HG03175 (cell line): ENCODE measurements around the gene TCOF1.

ENCODE experiments used
- ATAC-seq: cut with Tn5 transposase; IDR thresholded peaks from one replicate; pipeline ENCODE4 v1.9.1; 2021; ENCODE audit warnings: mild to moderate bottlenecking, moderate library complexity; ENCODE audit not compliant: unreplicated experiment

Gene TCOF1

GRCh38 chr5:150322202-150322601 lies 35.3 kb upstream of the TCOF1 start:
- ATAC-seq: no peak

- no peak for ATAC-seq
Measured at GRCh38 chr5:150323092-150323491, 34.4 kb upstream of the TCOF1 start.

- ATAC-seq: no peak
Measured at GRCh38 chr5:150323819-150324218, 33.7 kb upstream of the TCOF1 start.

GRCh38 chr5:150325426-150325825 lies 32.1 kb upstream of the TCOF1 start:
- no peak for ATAC-seq

- no peak for ATAC-seq
Measured at GRCh38 chr5:150326707-150327106, 30.8 kb upstream of the TCOF1 start.

- no peak for ATAC-seq
Measured at GRCh38 chr5:150327139-150327538, 30.4 kb upstream of the TCOF1 start.

- no peak for ATAC-seq
Measured at GRCh38 chr5:150328515-150328914, 29.0 kb upstream of the TCOF1 start.

GRCh38 chr5:150329038-150329437 lies 28.5 kb upstream of the TCOF1 start:
- no peak for ATAC-seq

- ATAC-seq: no peak
Measured at GRCh38 chr5:150329881-150330876, 27.3 kb upstream of the TCOF1 start.

GRCh38 chr5:150333400-150333799 lies 24.1 kb upstream of the TCOF1 start:
- ATAC-seq: no peak

GRCh38 chr5:150335778-150336177 lies 21.7 kb upstream of the TCOF1 start:
- ATAC-seq: no peak

- no peak for ATAC-seq
Measured at GRCh38 chr5:150338546-150338945, 19.0 kb upstream of the TCOF1 start.

GRCh38 chr5:150339165-150339564 lies 18.3 kb upstream of the TCOF1 start:
- ATAC-seq: no peak

GRCh38 chr5:150339841-150340240 lies 17.7 kb upstream of the TCOF1 start:
- ATAC-seq: no peak

GRCh38 chr5:150340614-150341255 lies 16.8 kb upstream of the TCOF1 start:
- ATAC-seq: no peak

- no peak for ATAC-seq
Measured at GRCh38 chr5:150341331-150341730, 16.2 kb upstream of the TCOF1 start.

GRCh38 chr5:150341989-150342388 lies 15.5 kb upstream of the TCOF1 start:
- ATAC-seq: no peak

GRCh38 chr5:150342583-150342982 lies 14.9 kb upstream of the TCOF1 start:
- no peak for ATAC-seq

- ATAC-seq: no peak
Measured at GRCh38 chr5:150343994-150344631, 13.4 kb upstream of the TCOF1 start.

- no peak for ATAC-seq
Measured at GRCh38 chr5:150345716-150346115, 11.8 kb upstream of the TCOF1 start.

- ATAC-seq: no peak
Measured at GRCh38 chr5:150346592-150346991, 10.9 kb upstream of the TCOF1 start.

- no peak for ATAC-seq
Measured at GRCh38 chr5:150347003-150347402, 10.5 kb upstream of the TCOF1 start.
